ENCODE measurements around the gene MUC5B.

- TF ChIP-seq EZH2 (IDR thresholded peaks at IDR 0.05; ENCODE audit: insufficient read depth, poor library complexity, severe bottlenecking): no peak
- TF ChIP-seq EZH2phosphoT487 (IDR thresholded peaks at IDR 0.05; ENCODE audit: insufficient read depth, low read depth): no peak
Measured at GRCh38 chr11:1177771-1178090, 45.1 kb upstream of the MUC5B start.
